ENCODE data around the gene LAMB3.

The LAMB3 gene

GRCh38 chr1:209611771-209612570 lies 40.3 kb downstream of the LAMB3 start:
- no peak for TF ChIP-seq CTCF (conservative IDR thresholded peaks at IDR 0.05; ENCODE audit: low read length)
- DNase-seq (ENCODE audit: low read depth), result no peak
- no peak overlapping the region for H3K4me3 ChIP-seq (ENCODE audit: low read length)

- no peak overlapping the region for H3K4me3 ChIP-seq (ENCODE audit: low read length)
- no peak for DNase-seq (ENCODE audit: low read depth)
- TF ChIP-seq CTCF (conservative IDR thresholded peaks at IDR 0.05; ENCODE audit: low read length), result no peak
These were observed 41.7 kb downstream of the LAMB3 start for GRCh38 chr1:209610631-209610905.

- no peak overlapping the region for H3K4me3 ChIP-seq (ENCODE audit: low read length)
- DNase-seq (ENCODE audit: low read depth), result no peak
- no peak for TF ChIP-seq CTCF (conservative IDR thresholded peaks at IDR 0.05; ENCODE audit: low read length)
These were observed 42.2 kb downstream of the LAMB3 start for GRCh38 chr1:209609791-209610630.

GRCh38 chr1:209609041-209609790 lies 43.0 kb downstream of the LAMB3 start:
- no peak for DNase-seq (ENCODE audit: low read depth)
- H3K4me3 ChIP-seq (ENCODE audit: low read length), result no peak overlapping the region
- no peak for TF ChIP-seq CTCF (conservative IDR thresholded peaks at IDR 0.05; ENCODE audit: low read length)

- no peak for TF ChIP-seq CTCF (conservative IDR thresholded peaks at IDR 0.05; ENCODE audit: low read length)
- DNase-seq (ENCODE audit: low read depth), result no peak
- H3K4me3 ChIP-seq (ENCODE audit: low read length), result no peak overlapping the region
These were observed 44.4 kb downstream of the LAMB3 start for GRCh38 chr1:209607795-209608178.

GRCh38 chr1:209607102-209607794 lies 45.0 kb downstream of the LAMB3 start:
- peak; percentile 24 for DNase-seq (ENCODE audit: low read depth)
- H3K4me3 ChIP-seq (ENCODE audit: low read length), result no peak overlapping the region
- no peak for TF ChIP-seq CTCF (conservative IDR thresholded peaks at IDR 0.05; ENCODE audit: low read length)

Data from AG10803 (cell line).